Measurements from ENCODE around the gene PKN3.
"Not testable (repeated sequence)": the region's sequence is repeated elsewhere in the genome, so short reads cannot be mapped to it uniquely, and the experiment has no call there.

The PKN3 gene

DNA sequence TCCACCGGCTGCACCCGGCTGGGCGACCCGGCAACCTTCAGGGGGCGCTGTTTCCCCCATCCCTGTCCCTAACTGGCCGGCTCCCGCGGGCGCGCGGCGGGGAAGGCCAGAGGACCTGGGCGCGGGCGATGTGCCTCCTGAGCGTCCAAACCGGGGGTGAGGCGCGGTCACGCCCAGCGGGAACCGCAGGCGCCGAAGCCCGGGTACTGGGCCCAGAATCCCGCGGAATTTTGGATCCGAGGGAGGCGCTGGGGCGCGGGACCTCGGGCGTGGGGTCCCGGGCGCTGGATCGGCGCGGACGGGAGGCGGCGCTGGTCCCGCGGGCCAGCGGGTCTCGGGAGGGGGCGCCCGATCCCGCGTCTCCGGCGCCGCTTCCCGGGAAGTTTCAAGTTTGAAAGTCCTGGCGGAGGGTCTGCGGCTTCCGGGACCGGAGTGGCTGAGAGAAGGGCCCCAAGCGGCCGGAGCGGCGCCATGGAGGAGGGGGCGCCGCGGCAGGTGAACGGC is at the start of gene PKN3:
Gene PKN3 (plus strand): TSS at position 59 of the 504 bp plus-strand sequence. CDS start 413 bp downstream, at position 472.
- peak; percentile 70 for DNase-seq (ENCODE audit: low read depth)

DNA sequence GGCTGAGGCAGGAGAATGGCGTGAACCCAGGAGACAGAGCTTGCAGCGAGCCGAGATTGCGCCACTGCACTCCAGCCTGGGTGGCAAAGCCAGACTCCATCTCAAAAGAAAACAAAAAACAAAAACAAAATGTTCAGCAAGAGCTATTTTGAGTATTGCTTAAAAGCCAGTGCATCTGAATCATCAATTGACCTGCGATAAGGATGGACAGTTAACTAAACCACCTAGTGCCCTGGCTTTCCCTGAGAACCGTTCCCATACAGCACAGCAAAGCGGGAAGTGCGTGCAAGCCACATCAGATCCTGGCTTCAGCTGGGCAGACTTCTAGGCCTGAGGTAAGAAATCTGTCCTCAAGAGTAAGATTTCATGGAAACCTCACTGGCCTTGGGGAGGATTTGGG is 48.4 kb upstream of the PKN3 start:
- DNase-seq (ENCODE audit: low read depth), result no peak

DNA sequence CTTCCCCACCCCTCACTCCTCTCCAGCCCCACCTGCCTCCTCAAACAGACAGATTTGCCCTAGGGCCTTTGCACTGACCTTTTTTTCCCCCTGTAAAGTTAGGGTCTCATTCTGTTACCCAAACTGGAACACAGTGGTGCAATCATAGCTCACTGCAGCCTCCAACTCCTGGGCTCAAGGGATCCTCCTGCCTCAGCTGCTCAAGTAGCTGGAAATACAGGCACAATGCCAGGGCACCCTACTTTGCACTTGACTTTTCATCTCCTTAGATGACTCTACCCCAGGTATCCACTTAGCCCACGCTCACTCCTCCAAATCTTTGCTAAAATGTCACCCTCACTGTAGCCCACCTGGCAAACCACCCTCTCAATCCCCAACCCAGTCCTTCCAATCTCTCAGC is 47.8 kb upstream of the PKN3 start:
- no peak for DNase-seq (ENCODE audit: low read depth)

DNA sequence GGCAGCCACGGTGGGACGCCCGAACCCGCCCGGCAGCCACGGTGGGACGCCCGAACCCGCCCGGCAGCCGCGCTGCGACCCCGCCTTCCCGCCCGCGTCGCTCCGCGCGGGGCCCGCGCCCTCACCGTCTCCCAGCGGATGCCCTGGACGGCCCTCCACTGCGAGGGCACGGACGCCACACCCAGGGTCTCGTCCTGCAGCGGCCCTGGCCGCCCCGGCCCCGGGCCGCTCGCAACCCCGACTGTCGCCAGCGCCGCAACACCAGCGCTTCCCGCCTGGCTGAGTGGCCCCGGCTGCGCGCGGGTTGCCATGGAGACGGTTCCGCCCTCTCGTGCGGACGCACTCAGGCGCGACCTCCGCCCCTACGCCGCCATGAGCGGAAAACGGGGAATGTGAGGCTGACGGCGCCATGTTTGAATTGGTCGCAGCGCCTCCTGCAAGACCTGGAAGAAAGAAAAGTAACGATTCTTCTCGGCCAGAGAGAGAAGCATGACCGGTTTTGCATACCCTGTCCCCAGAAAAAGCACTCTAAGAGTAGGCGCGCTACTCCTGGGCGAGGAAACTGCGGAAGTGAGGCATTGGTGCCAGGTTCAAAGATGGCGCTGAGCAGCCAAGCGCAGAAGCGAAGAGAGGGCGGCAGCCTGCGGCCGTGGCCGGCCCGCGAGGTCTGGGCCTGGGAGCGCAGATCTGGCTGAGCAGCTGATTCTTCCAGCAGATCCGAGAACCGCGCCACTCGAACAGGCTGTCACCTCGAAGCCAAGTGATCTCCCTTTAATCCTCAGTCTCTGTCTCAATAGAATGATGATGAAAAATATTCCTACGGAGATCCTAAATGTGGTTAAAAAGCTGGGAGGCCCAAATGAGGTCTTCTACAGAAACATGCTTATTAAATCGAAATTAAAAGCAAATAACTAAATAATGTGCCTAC is 45.6 kb upstream of the PKN3 start, which contains the start of gene DYNC2I2:
Gene DYNC2I2 (minus strand): TSS at position 432 of the 928 bp plus-strand sequence. CDS start 121 bp downstream, at position 311.
- peak; percentile 94 for DNase-seq (ENCODE audit: low read depth)

DNA sequence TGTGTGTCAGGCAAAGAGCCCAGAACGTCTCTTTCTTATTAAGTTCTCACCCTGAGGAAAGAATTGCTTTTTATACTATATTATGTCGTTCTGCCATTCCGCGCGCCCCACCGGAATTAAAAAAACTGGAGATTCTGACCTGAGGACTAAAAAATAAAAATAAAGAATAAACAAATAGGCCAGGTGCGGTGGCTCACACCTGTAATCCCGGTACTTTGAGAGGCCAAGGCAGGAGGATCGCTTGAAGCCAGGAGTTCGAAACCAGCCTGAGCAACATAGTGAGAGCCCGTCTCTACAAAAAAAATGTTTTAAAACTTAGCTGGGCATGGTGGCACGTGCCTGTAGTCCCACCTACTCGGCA is 45.0 kb upstream of the PKN3 start:
- DNase-seq (ENCODE audit: low read depth), result no peak

DNA sequence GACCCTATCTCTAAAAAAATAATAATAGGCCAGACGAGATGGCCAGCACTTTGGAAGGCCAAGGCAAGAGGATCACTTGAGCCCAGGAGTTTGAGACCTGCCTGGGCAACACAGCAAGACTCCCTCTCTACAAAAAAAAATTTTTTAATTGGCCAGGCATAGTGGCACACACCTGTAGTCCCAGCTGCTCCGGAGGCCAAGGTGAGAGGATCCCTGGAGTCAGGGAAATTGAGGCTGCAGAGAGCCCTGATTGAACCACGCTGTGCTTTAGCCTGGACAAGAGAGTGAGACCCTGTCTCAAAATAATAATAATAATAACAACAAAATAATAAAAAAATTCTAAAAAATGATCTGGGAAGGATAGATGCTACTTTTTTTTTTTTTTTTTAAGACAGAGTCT is 44.5 kb upstream of the PKN3 start:
- DNase-seq (ENCODE audit: low read depth), result no peak

DNA sequence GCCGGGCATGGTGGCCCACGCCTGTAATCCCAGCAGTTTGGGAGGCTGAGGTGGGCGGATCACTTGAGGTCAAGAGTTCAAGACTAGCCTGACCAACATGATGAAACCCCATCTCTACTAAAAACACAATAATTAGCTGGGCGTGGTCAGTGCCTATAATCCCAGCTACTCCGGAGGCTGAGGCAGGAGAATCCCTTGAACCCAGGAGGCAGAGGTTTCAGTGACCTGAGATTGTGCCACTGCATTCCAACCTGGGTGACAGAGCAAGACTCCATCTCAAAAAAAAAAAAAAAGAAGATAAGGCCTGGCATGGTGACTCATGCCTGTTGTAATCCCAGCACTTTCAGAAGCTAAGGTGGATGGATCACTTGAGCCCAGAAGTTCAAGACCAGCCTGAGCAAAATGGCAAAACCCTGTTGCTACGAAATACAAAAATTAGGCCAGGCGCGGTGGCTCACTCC is 35.8 kb upstream of the PKN3 start:
- DNase-seq (ENCODE audit: low read depth), result not testable (repeated sequence)

DNA sequence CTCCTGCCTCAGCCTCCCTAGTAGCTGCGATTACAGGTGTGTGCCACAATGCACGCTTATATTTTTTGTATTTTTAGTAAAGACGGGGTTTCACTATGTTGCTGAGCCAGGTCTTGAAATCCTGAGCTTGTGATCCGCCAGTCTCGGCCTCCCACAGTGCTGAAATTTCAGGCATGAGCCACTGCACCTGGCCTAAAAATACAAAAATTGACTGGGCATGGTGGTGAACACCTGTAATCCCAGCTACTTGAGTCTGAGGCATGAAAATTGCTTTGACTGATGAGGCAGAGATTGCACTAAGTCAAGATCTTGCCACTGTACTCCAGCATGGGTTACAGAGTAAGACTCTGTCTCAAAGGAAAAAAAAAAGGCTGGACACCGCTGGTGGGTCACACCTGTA is 32.5 kb upstream of the PKN3 start:
- DNase-seq (ENCODE audit: low read depth), result no peak

DNA sequence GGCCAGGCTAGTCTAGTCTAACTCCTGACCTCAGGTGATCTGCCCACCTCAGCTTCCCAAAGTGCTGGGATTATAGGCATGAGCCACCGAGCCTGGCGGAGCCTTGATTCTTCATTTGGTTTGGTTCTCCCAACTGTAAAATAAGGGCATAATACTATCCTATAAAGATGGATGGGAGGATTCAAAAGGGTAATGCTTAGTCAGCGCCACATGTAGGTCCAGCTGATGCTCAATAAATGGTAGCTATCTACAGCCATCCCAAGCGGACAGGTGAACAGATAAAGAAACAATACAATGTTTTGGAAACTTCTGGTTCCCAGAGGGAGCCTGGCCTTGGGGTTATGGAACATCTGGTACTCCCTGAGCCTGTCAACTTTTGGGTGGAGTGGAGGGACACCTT is 26.9 kb upstream of the PKN3 start:
- no peak for DNase-seq (ENCODE audit: low read depth)

DNA sequence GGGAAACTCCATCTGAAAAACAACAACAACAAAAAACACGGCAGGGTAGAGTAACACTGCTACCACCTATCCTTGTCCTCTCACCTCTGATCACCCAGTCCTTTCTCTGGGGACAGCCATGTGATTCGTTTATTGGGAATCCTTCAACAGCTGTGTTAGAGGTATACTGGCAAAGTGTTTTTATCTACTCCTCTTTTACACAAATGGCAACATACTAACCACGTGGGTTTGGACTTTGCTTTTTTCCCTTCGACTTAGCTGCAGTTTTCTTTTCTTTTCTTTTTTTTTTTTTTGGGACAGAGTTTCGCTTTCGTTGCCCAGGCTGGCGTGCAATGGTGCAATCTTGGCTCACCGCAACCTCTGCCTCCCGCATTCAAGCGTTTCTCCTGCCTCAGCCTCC is 24.5 kb upstream of the PKN3 start:
- no peak for DNase-seq (ENCODE audit: low read depth)

DNA sequence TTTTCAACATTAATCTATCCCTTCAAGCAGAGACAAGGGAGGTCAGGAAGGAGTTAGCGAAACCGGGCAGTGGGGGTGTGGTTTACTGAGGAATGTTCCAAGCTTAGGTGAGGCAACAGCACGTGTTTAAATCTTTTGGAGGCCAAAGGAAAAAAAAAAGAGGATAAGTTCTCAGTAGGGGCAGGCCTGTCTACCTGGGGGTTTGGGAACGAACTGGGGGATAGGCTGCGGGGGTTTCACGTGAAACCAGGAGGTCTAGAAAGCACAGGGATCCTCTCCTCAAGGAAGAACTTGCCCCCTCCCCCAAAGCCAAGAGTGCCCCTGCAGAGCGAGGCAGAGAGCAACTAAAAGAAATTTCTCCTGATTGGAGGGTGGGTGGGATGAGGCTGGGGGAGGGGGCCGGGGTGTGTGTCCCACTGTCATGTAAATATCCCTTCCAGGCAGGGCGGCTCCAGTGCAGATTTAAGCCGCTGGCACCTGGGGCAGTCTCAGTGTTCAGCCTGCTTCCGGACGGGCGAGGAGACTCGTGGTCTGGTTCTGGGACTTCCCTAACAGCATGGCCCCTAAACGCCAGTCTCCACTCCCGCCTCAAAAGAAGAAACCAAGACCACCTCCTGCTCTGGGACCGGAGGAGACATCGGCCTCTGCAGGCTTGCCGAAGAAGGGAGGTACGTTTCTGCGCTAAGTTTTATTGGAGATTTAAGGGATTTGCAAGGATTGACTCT is 18.8 kb upstream of the PKN3 start:
- DNase-seq (ENCODE audit: low read depth), result no peak

DNA sequence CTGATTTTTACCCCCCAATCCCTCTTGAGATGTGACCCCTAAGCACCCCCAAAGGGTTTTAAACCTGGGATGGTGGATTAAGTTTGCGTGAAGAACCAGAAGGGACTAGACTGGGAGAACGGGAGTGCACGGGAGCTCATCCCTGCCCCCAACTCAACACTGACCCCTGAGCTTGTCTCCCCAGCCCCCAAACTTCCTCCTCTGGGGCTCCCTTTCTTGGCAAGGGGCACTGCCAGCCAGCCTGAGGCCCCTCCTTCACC is 18.3 kb upstream of the PKN3 start:
- DNase-seq (ENCODE audit: low read depth), result no peak

DNA sequence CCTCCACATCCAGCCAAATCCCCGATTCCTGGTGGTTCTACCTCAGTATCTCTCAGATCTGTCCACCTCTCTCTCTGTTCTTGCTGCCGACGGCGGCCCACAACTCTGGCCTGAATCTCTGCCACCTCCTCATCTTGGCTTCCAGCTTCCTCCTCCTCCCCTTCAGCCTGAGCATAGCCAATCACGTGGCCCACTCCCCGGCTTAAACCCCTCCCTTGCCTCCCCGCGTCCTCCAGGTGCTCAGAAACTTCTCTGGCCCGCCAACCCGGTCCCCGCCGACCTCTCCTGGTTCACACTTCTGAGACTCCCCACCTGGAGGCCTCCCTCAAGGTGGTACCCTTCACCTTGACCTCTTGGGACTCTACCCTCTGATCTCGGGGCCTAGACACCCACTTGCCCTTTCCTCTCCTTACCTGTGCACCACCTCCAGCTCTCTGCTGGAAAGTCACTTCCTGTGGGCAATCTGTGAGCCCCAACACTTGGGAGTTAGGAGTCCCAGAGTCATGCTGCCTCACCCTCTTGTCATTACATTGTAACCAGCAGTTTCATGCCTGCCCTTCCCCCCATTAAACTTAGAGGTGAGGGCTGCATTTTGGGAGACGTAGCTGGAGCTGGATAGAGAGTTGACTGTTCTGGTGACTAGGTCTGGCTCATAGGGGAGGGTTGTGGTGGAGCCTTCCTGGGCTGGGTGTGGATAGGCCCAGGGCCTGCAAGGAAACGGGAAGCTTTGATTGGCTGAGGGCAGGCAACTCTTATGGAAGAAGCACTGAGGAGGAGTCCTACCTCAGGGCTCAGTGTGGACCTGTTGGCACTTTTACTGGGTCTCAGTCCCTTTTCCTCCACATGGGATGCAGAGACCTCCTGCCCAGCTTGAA is 17.7 kb upstream of the PKN3 start:
- peak; percentile 49 for DNase-seq (ENCODE audit: low read depth)

DNA sequence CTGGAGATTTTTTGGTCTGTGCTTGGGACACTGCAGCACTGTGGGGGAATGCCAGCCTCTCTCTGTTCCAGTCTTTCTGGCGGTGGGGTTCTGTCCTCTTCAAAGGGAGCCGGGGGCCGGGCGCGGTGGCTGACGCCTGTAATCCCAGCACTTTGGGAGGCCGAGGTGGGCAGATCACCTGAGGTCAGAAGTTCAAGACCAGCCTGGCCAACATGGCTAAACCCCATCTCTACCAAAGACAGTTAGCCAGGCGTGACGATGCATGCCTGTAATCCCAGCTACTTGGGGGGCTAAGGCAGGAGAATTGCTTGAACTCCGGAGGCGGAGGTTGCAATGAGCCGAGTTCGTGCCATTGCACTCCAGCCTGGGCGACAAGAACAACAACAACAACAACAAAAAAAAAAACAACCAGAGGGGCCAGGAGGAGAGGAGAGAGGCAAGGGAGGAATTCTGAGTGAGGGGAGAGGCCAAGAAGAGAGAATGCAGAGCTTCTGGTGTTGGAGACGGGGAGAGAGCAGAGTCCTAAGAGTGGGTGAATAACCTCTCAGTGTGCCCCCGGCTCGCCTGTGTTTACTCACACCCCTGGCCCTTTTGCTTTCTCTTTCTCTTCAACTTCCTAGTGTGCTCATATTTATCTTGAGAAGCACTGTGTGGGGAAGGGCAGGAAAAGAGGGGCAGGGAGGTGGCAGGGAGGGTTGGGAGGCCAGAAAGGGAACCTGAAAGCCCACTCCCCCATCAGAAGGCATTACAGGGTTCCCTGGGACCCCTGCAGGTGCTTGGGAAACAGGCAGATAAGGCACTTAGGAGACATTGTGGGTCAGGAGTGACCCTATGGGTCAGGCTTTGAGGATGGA is 16.4 kb upstream of the PKN3 start:
- DNase-seq (ENCODE audit: low read depth), result no peak

DNA sequence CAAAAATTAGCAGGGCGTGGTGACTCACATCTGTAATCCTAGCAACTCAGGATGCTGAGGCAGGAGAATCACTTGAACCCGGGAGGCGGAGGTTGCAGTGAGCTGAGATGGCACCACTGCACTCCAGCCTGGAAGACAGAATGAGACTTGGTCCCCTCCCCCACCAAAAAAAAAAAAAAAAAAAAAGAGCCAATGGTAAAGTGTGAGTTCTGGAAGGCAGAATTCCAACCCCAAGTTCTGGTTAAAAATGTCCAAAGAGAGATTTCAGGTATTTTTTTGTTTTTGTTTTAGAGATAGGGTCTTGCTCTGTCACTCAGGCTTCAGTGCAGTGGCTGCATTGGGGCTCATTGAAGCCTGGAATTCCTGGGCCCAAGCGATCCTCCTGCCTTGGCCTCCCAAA is 14.8 kb upstream of the PKN3 start:
- no peak for DNase-seq (ENCODE audit: low read depth)

DNA sequence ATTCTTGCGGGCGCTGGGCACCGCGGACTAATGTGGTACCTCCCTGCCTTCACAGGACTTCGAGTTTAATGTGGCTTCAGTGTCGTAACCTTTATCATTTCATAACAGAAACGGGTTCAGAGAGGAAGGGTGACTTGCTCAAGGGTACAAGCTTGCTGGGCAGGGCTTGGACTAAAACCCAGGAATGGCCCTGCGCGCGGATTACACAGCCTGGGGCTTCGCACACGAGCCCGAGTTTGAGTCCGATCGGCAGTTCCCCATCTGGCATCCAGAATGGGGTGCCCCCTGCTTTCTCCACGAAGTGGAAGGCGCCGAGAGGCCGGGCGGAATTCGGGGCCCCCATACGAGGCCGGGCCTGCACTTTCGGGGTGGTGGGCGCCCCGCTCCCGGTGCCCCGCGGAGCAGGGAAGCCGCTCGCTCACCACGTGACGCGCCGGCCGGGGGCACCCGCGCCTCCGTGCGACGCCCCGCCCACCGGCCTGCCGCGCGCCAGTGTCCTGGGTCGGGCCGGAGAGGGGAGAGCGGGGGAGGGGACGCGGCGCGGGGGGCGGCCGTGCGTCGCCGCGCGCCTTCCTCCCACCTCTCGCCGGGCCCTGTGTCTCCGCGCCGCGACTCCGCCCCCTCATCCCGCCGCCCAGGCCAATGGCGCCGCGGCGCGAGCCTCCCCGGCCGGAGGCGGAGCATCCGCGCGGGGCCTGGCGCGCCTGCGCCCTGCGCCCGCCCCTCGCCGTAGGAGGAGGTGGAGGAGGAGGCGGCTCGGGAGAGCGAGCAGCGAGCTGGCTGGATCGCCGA is 13.6 kb upstream of the PKN3 start, which contains the start of gene SET:
Gene SET (plus strand): TSS at position 722 of the 792 bp plus-strand sequence. CDS start 361 bp downstream, outside the sequence.
- peak; percentile 94 for DNase-seq (ENCODE audit: low read depth)

DNA sequence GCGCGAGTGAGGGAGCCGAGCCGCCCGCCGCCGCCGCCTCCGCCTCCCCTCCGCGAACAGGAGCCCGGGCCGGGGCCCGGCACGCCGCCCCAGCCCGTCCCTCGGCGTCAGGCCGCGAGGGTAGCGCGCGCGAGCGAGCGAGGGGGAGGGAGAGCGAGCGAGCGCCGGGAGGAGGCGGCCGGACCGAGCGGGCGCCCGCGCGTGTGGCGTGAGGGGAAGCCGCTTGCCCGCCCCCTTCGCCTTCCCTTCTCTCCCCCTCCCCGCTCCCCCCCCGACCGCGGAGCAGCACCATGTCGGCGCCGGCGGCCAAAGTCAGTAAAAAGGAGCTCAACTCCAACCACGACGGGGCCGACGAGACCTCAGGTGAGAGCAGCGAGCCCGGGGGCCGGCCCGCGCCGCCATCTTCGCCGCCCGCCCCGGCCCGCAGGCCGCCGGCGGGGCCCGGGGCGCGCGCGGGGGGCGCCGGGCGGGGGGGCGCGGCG is 13.0 kb upstream of the PKN3 start:
- no peak for DNase-seq (ENCODE audit: low read depth)

DNA sequence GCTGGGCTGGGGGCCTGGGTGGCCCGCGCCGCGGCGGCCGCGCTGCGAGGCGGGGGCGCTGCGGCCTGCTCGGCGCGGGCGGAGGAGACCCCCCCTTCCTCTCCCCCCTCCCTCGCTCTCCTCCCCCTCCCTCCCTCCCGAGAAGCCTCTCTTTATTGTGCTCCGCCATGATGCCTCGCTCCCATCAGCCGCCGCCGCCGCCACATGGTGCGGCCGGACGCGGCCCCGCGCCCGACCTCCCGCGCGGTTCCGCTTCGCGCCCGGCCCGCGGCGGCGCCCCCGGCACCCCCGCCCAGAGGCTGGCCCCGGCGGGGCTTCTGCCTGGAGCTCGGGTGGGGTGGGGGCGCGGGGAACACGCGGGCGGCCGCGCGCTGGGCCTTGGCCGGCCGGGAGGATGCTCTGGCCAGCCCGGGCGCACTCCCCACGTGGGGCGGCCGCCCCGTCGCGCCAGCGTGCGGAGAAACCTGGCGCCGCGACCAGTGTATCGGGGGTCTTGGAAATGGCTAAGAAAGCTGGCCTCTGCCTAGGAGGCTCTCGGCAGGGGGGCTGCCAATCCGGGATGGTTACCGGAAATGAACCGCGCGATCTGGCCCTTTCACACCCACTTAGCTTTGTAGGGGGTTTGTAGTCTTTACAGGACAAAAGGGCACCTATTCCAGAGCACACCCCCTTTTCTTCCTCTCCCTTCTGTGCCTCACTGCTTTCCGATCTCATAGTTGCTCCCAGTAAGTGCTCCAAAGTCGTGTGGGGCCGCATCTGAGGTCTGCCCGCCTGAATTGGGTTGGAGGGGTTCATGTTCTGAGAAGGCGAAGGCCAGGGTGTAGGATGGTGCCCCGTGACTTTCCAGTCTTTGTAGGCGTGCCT is 12.3 kb upstream of the PKN3 start:
- DNase-seq (ENCODE audit: low read depth), result peak; percentile 40

DNA sequence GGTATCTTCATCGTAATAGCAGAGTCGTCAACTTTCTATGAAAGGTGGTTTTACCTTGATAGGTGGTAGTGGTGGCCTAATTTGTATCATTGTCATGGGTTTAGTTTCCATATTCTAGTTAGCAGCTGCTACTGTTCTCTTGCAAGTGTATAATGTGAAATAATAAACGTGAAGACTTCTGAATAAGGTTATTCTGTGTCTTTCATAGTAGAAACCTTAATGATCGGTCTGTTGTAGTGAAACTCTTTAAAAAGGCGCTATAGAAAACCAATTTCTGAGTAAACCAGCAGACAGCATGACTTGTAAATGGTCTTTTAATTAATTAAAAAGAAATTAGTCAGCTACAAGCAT is 11.6 kb upstream of the PKN3 start:
- DNase-seq (ENCODE audit: low read depth), result no peak

Data from stimulated activated CD8-positive, alpha-beta memory T cell treated with anti-CD3 and anti-CD28 coated beads, Interleukin-12 subunit alpha, Interleukin-12 subunit beta, amount 100 ng/mL, for 4 hours (primary cell).